AG08395 (cell line): Measurements from ENCODE around the gene OR4D6.
A peak's percentile ranks its signal among the peaks of the same experiment; 100 is the strongest.
"Not testable (repeated sequence)": the region's sequence is repeated elsewhere in the genome, so short reads cannot be mapped to it uniquely, and the experiment has no call there.

Source experiments
- DNase-seq: peaks from one replicate; pipeline ENCODE4 v3.0.0; 2012; ENCODE audit warnings: mixed read lengths, low spot score

OR4D6 gene

DNA sequence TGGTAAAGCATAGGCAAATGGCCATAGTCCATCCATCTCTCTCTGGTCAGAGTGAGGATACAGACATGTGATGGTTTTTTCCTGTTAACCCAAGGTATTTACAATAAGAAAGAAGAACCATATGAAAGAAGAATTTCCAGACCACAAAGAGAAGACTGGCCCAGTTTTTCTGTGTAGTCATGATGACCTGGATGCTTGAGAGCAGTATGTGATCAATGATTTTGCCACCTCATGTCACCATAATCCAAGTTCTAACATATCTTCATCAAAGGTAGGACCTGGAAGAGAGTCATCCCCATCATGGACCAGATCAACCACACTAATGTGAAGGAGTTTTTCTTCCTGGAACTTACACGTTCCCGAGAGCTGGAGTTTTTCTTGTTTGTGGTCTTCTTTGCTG lies at the start of gene OR4D6:
Gene OR4D6, plus strand, starts transcription at position 301 of the 400 bp plus-strand sequence. Its CDS starts 0 bp downstream, at position 301.
- DNase-seq, result no peak

DNA sequence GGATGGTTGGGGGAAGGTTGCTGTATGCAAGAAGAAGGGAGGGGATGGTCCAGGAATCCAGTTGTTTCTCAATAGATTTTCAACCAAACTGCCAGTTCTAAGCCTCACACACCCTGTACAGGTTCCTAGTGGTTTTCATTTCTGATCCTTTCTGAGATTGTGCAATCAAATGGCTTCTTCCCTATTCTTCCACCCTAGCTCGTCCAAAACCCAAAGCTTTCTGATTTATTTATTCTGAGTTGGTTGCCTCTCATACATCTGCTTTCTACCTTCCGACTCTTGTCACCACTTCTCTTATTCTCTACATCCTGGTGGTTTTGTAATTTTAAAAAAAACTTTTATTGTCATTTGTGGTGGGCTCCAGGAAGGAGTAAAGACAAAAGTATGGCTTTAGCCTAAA lies 43.1 kb upstream of the OR4D6 start:
- DNase-seq, result no peak

DNA sequence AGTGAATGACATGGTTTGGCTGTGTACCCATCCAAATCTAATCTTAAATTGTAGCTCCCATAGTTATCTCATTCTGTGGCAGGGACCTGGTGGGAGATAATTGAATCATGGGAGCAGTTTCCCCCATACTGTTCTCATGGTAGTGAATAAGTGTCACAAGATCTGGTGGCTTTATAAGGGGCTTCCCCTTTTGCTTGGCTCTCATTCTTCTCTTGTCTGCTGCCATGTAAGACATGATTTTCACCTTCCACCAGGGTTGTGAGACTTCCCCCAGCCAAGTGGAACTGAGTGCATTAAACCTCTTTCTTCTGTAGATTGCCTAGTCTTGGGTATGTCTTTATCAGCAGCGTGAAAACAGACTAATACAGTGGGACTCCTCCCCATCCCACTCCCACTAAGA lies 41.6 kb upstream of the OR4D6 start:
- no peak for DNase-seq

DNA sequence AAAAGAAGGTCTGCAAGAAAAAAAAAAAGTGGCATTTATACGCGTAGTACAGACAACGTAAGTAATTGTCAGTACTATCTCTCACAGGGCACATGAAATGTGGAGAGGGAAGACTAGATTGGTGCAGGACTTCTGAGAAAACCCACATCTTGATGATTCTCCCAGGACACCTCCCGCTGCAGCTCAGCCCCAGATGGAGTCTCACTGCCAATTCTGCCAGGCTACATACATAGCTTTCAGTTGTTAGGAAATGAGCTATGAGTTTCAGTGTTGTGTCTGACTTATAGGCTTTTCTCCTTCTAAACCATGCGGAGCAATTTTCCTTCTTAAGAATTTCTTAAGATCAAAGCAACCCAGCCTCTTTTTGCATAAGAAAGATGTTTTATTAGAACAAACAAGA lies 40.1 kb upstream of the OR4D6 start:
- no peak for DNase-seq

DNA sequence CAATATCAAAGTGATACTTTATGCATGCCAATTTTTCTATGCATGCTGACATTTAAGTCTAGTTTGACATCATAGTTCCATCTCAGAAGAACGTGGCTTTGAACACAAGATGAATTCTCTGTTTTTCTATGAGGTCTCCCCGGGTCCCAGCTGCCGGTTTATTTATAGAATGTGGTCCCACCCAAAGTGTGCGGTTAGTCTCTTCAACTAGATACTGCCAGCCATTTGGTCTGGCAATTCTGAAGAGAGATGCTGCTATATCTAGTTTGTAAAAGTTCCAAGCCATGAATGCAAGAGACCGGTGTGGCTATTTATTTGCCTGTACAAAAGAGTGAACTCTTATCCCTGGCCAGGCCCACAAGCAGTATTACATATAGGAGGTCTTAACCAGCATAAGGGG lies 39.7 kb upstream of the OR4D6 start:
- no peak for DNase-seq

DNA sequence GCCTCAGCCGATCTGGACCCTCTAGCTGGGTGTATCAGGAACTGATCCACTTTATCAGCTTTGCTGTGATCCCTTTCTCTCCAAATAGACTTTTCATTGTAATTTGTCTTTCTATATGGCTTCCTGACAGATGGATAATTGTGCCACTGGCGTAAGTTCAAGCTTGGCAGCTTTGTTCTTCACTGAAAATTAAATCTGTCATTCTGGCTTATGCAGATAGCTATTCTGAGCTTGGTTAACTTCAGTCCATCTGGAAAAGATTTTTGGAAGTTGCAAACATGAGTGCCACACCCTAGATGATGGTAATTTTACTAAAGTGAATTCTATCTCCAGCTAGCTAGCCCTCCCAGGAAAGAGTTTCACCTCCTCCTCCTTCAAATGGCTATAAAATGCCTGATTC lies 38.6 kb upstream of the OR4D6 start:
- DNase-seq, result no peak

DNA sequence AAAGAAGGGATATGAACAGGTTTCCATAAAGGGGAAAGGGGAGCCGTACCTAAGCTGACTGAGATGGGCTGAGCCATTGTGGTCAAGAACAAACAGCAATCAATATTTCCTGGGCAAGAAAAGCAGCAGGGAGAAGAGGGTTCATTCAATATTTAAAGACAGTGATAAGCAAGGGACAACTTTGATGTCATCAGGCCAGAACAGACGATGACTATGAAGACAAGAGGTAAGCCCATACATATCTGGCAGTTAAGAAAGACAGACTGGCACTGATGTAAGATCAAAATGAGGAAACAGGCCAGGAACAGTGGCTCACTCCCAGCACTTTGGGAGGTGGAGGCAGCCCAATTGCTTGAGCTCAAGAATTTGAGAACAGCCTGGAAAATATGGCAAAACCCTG lies 32.9 kb upstream of the OR4D6 start:
- DNase-seq, result no peak

DNA sequence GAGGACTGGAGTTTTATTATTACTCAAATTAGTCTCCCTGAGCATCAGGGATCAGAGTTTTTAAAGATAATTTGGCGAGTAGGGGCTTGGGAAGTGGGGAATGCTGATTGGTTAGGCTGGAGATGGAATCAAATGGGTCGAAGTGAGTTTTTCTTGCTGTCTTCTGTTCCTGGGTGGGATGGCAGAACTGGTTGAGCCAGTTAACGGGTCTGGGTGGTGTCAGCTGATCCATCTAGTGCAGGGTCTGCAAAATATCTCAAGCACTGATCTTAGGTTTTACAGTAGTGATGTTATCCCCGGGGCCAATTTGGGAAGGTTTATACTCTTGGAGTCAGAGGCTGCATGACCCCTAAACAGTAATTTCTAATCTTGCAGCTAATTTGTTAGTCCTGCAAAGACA lies 31.6 kb upstream of the OR4D6 start:
- DNase-seq, result no peak

DNA sequence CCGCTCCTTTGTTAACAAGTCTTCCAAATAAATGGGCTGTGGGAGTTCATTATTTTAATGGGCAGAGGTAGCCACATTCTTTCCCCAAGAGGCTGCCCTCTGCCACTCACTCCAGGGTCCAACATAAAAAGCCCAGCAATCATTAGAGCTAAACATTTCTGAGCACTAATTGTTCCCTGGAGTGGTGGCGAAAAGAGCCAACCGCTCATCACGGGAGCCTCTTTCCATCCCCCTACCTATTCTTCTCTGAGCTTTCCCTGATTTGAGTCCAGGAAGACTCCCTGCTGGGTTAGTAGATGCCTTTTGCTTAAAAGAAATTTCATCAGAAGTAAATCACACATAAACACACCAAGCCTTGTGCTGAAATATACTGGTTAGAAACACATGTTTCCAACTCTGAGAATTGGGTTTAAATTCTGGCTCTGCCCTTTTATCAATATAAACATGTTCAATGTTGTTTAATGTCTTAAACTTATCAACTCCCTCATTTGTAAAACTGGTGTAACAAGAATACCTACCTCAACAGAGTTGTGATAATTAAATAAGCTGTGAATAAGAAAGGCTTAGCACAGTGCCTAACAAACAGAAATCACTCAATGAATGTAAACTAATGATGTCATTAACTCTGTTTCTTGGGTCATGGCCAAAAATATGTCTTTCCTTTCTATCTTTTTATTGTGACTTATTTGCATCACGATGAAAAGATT lies 30.2 kb upstream of the OR4D6 start, which contains the start of gene OR5A2:
Gene OR5A2, minus strand, starts transcription at position 53 of the 707 bp plus-strand sequence. CDS start 3,460 bp downstream, outside the sequence.
- no peak for DNase-seq

DNA sequence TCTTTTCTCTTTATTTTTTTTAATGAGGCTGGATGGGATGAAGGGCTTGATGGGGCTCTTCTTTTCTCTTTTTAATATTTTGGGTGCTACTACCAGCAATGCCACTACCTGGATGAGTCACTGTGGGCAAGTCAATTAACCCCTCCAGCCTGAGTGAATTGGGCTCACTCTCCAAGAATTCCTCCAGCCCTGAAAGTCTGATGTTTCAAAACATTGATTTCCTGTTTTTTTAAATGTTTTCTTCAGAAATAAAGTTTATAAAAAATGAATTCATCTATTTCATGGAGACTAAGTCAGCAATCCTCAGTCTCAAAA lies 29.7 kb upstream of the OR4D6 start:
- DNase-seq, result no peak

DNA sequence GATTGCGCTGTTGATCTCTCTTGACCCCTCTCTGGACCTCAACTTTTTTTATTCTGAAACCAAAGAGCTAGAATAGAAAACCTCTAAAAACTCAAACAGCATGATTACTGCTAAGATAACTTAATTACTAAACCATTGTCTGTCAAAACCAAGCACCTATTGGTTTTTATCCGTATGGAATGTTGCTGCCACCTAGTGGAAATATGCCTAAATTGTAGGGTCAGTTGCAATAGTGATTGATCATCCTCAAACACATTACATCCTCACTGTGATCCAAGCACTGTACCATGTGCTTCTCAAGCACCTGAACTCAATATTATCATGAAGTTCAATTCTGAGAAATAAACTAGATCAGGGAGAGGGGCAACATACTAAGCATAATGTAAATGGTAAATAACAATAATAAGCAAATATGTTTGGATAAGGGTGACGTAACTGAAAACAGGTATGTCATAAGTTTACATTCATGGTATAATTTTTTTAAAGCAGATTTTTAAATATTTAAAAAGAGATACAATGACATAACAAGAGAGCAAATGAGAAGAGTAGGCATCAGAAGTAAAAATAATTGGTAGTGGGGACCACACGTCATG lies 26.7 kb upstream of the OR4D6 start:
- peak; percentile 53 for DNase-seq

DNA sequence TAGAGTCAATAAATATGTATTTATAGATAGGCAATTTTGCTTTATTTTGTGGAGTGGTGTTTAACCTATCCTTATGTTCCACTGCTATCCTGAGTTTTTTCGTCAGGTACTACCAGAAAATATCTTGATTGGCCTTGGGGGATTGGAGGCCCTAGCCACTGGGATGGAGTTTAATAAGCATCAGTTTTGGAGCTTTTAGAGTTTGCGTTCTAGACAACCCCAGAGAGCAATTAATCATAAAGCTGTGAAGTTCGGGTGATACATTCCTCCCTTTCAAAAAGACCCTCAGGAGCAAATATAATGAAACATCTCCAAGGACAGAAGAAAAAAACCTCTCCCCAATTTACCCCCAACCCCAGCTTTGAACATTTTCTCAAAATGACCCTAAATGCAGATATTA lies 20.6 kb upstream of the OR4D6 start, which contains the start of gene OR5A1:
Gene OR5A1, plus strand, starts transcription at position 301 of the 400 bp plus-strand sequence. CDS start 6,700 bp downstream, outside the sequence.
- DNase-seq, result no peak

DNA sequence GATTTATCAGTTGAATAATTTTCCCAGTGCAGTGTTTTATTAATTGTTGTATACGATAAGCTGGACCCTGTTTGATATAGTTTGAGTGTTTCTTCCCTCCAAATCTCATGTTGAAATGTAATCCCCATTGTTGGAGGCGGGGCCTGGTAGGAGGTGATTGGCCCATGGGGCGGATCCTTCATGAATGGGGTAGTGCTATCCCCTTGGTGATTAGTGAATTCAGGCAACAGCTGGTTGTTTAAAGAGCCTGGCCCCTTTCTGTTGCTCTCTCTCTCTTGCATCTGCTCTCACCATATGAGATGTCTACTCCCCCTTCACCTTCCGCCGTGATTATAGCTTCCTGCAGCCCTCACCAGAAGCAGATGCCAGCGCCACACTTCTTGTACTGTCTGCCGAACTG lies 19.0 kb upstream of the OR4D6 start:
- DNase-seq, result no peak

DNA sequence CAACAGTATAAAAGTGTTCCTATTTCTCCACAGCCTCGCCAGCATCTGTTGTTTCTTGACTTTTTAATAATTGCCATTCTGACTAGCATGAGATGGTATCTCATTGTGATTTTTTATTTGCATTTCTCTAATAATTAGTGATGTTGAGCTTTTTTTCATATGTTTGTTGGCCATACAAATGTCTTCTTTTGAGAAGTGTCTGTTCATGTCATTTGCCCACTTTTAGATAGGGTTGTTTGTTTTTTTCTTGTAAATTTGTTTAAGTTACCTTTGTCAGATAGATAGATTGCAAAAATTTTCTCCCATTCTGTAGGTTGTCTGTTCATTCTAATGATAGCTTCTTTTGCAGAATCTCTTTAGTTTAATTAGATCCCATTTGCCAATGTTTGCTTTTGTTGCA lies 11.1 kb upstream of the OR4D6 start:
- DNase-seq, result not testable (repeated sequence)

DNA sequence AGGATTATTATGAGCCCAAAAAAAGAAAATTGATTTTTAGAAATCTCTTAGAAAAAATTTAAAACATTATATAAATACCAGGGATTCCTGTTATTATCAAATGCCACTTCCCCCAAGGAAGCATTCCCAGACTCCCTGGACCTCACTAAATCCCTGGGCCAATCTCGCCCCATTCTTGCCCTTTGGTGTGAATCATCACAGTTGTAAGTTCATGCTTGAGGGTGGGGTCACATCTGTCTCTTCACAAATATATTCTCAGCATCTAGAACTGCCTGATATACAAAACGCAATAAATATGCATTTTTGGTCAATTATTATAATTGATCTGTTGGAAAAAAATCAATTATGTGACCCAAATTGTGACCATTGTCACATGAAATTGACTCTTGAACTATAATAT lies 8.3 kb upstream of the OR4D6 start:
- DNase-seq, result no peak

DNA sequence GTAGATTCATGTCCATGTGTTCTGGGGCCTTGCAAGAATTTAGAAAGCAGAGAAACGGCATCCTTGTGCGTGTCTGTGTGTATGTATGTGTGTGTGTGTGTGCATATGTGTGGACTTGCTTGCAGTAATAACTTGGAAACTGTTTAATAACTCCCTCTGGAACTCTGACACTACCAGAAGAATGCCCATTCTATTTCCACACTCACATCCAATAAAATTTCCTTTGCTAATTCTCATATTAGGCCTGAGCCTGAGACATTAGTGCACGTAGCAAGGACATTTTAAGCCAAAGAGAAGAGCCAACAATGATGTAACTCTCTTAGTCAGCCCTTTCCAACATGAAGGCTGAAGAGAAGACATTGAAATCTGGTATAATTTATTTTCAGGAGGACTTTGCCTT lies 3.2 kb downstream of the OR4D6 start:
- no peak for DNase-seq

DNA sequence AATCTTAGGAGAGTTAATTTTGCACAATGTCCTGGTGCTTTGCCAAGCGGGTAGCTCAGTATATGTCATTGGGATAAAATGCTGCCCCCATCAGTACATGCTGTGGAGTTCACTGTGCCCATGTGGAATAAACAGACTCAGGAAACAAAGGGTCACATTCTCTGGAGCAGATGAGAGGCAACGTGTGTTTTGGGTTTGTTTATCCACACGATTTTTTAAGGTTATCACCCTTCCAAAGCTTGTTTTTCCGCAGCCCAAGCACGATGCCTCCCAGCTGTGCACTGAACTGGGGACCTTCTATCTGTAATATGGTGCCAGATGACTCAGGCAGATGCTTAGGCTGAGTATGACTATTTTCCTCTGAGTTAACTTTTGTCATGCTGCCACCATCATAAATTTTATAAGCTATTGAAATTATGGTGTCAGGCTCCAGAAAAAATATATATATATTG lies 6.5 kb downstream of the OR4D6 start:
- DNase-seq, result peak; percentile 15

DNA sequence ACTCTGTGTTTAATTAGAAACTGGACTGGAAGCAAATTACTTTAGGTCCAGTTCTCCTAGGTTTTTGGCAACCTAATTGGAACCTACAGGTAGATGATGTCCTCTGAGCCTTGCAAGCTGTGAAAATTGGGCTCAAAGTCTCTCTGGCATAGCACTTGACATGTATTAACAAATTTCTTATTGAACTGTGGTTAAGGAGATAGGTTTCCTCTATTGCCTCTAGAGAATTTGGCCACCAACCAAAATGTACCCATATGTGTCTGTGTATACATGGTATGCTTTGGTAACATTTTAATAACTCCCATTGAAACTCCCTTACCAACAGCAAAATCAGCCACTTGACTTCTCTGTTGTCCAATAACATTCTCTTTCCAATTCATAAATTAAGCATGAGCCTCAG lies 16.3 kb downstream of the OR4D6 start, which contains the start of gene OR4D10:
Gene OR4D10, plus strand, starts transcription at position 301 of the 400 bp plus-strand sequence. CDS start 4,115 bp downstream, outside the sequence.
- DNase-seq, result no peak

DNA sequence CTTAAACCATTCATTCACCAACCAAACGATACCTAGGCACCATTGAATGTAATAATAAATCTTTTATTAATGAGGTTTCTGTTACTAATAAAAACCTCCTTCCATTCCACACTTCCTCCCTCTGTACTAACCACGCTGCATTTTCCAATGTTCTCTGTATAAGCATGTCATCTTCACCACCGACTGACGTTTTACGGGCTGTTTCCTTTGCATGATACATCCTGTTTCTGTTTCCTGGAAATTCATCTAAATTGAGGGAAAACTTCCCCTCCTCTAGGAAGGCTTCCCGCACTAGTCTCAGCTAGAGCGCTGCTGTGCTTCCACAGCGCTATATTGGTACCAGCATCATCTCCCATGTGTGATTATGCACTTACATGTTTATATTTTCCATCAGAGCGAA lies 18.4 kb downstream of the OR4D6 start:
- DNase-seq, result no peak

DNA sequence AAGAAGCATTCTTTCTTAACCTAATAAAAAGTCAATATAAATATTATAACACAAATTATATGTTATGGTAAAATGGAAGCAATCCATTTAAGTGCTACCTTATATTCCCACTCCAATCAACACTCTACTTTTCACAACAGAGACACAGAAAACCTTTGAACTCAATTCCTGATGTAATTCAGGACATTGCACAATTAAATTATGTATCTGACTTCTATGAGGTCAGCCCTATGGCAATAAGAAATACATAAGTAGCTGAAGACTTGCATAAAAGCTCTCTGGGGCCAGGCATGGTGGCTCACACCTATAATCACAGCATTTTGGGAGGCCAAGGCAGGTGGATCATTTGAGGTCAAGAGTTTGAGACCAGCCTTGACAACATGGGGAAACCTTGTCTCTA lies 23.1 kb downstream of the OR4D6 start:
- DNase-seq, result no peak

DNA sequence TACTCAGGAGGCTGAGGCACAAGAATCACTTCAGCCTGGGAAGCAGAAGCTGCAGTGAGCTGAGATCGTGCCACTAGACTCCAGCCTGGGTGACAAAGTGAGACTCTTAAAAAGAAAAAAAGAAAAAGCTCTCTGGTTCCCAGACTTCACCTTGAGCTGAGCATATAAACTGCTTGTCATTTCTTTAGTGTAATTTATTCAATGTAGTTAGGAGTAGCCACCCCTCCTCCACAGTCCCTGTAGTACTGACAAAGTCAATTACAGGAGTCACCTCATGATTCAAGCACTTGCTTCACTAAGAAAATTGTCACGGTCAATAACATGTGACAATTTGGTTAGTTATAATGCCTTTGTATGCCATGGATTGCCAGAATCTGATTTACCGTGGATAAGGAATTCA lies 23.6 kb downstream of the OR4D6 start:
- no peak for DNase-seq

DNA sequence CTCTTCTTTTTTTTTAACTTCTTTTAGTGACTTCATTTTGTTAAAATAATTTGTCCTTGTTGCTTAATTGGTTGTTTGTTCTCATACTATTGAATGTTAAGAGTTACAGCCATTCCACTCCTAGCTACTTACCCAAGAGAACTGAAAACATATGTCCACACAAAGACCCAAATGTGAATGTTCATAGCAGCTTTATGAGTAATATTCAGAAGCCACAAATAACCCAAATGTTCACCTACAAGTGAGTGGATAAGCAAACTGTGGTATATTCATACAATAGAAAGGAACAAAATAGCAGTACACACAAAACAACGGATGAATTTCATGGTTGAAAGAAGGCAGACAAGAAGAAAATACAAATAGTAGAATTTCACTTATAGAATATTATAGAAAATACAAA lies 45.2 kb downstream of the OR4D6 start:
- no peak for DNase-seq

DNA sequence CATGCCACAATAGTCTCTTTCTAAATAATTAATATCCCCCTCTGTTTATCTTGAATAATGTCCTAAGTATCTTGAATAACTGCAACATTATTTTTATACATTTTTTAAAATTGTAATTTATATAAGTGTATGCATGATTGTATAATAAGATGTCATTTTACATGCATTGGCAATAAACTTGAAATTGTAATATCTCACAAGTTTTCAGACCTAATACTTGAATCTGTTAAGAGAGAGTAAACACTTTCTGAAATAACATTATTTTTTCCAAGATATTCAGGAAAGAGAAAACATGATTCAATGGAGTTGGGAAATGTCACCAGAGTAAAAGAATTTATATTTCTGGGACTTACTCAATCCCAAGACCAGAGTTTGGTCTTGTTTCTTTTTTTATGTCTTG lies 46.5 kb downstream of the OR4D6 start, which contains the start of gene OR4D11:
Gene OR4D11, plus strand, starts transcription at position 301 of the 400 bp plus-strand sequence. Its CDS starts 0 bp downstream, at position 301.
- DNase-seq, result no peak
